HG03571 (cell line): ENCODE results near the gene SLC25A17.
"Not testable (repeated sequence)": the region's sequence is repeated elsewhere in the genome, so short reads cannot be mapped to it uniquely, and the experiment has no call there.

Experiments
- ATAC-seq: cut with Tn5 transposase; IDR thresholded peaks from one replicate; pipeline ENCODE4 v1.9.1; 2021; ENCODE audit not compliant: unreplicated experiment

SLC25A17 gene

GRCh38 chr22:40758851-40759250, 60.3 kb downstream of the SLC25A17 start:
- ATAC-seq, result not testable (repeated sequence)

GRCh38 chr22:40758390-40758789, 60.8 kb downstream of the SLC25A17 start:
- no peak for ATAC-seq

- no peak for ATAC-seq
These were observed 62.1 kb downstream of the SLC25A17 start for GRCh38 chr22:40757071-40757470.

- ATAC-seq, result no peak
These were observed 66.0 kb downstream of the SLC25A17 start for GRCh38 chr22:40753114-40753513.

GRCh38 chr22:40751250-40751649, 67.9 kb downstream of the SLC25A17 start:
- no peak for ATAC-seq

GRCh38 chr22:40749829-40750228, 69.3 kb downstream of the SLC25A17 start:
- ATAC-seq, result no peak

- no peak for ATAC-seq
These were observed 70.5 kb downstream of the SLC25A17 start for GRCh38 chr22:40748388-40749355.

GRCh38 chr22:40747361-40747760, 71.8 kb downstream of the SLC25A17 start:
- ATAC-seq, result no peak

- ATAC-seq, result no peak
These were observed 72.5 kb downstream of the SLC25A17 start for GRCh38 chr22:40746428-40747220.

- ATAC-seq, result no peak
These were observed 75.4 kb downstream of the SLC25A17 start for GRCh38 chr22:40743768-40744167.

GRCh38 chr22:40741116-40741515, 78.0 kb downstream of the SLC25A17 start:
- ATAC-seq, result no peak

- no peak for ATAC-seq
These were observed 79.4 kb downstream of the SLC25A17 start for GRCh38 chr22:40739721-40740120.

GRCh38 chr22:40733919-40734318, 85.2 kb downstream of the SLC25A17 start:
- ATAC-seq, result no peak

GRCh38 chr22:40732999-40733292, 86.2 kb downstream of the SLC25A17 start:
- no peak for ATAC-seq

- no peak for ATAC-seq
These were observed 89.9 kb downstream of the SLC25A17 start for GRCh38 chr22:40729284-40729683.

- no peak for ATAC-seq
These were observed 90.4 kb downstream of the SLC25A17 start for GRCh38 chr22:40728731-40729189.

- no peak for ATAC-seq
These were observed 91.1 kb downstream of the SLC25A17 start for GRCh38 chr22:40727964-40728615.

- ATAC-seq, result no peak
These were observed 91.8 kb downstream of the SLC25A17 start for GRCh38 chr22:40727070-40727963.

GRCh38 chr22:40726514-40726913, 92.6 kb downstream of the SLC25A17 start:
- ATAC-seq, result no peak

- ATAC-seq, result no peak
These were observed 95.7 kb downstream of the SLC25A17 start for GRCh38 chr22:40723396-40723933.
